Hepatocyte (in vitro differentiated cells): Measurements from ENCODE around the gene TMEM169. TPM values are rescaled to one million over a fixed set of nuclear protein-coding genes. Genes with fewer than 3 reads are reported as not detected.
A peak's percentile ranks its signal among the peaks of the same experiment; 100 is the strongest.

Experiments
- DNase-seq: peaks from one replicate; pipeline ENCODE4 v3.0.0-alpha.2; 2016; ENCODE audit warnings: low spot score
- H2AFZ ChIP-seq: fragments of 200-600 bp; sonication (generic); 2 replicates; pipeline ENCODE4 v1.6.0; 2016; ENCODE audit warnings: antibody characterized with exemption, mild to moderate bottlenecking
- H3K27ac ChIP-seq: fragments of 200-600 bp; sonication (generic); 2 replicates; pipeline ENCODE4 v1.5.1; 2016; ENCODE audit warnings: mild to moderate bottlenecking
- H3K27me3 ChIP-seq: fragments of 200-600 bp; sonication (generic); 2 replicates; pipeline ENCODE4 v1.6.1; 2016
- H3K36me3 ChIP-seq: fragments of 200-600 bp; sonication (generic); replicated peaks from 2 replicates; pipeline ENCODE4 v1.5.1; 2016; ENCODE audit warnings: low read depth; ENCODE audit not compliant: insufficient read depth
- H3K4me1 ChIP-seq: fragments of 200-600 bp; sonication (generic); 2 replicates; pipeline ENCODE4 v1.5.1; 2016; ENCODE audit warnings: mild to moderate bottlenecking, moderate library complexity; ENCODE audit not compliant: insufficient read depth
- H3K4me2 ChIP-seq: fragments of 200-600 bp; sonication (generic); 2 replicates; pipeline ENCODE4 v1.6.0; 2016
- H3K4me3 ChIP-seq: fragments of 200-600 bp; sonication (generic); 2 replicates; pipeline ENCODE4 v1.5.1; 2016; ENCODE audit warnings: mild to moderate bottlenecking
- H3K79me2 ChIP-seq: fragments of 200-600 bp; sonication (generic); 2 replicates; pipeline ENCODE4 v1.6.0; 2017; ENCODE audit warnings: mild to moderate bottlenecking
- H3K9me2 ChIP-seq: fragments of 200-600 bp; sonication (generic); replicated peaks from 2 replicates; pipeline ENCODE4 v1.6.0; 2017; ENCODE audit warnings: mild to moderate bottlenecking; ENCODE audit not compliant: insufficient read depth
- H3K9me3 ChIP-seq: fragments of 200-600 bp; sonication (generic); 2 replicates; pipeline ENCODE4 v1.5.1; 2016; ENCODE audit warnings: low read depth, mild to moderate bottlenecking
- H4K20me1 ChIP-seq: fragments of 200-600 bp; sonication (generic); 2 replicates; pipeline ENCODE4 v1.6.0; 2016; ENCODE audit warnings: mild to moderate bottlenecking; ENCODE audit not compliant: insufficient read depth, poor library complexity, severe bottlenecking
- CTCF ChIP-seq: fragments of 200-600 bp; sonication (generic); IDR thresholded peaks from 2 replicates; pipeline ENCODE4 v1.5.1; 2016; ENCODE audit warnings: antibody characterized with exemption, mild to moderate bottlenecking; ENCODE audit not compliant: poor library complexity
- EZH2 ChIP-seq: fragments of 200-600 bp; sonication (generic); IDR thresholded peaks from 2 replicates; pipeline ENCODE4 v1.6.1; 2016; ENCODE audit warnings: antibody characterized with exemption, mild to moderate bottlenecking, borderline replicate concordance
- EZH2phosphoT487 ChIP-seq: fragments of 200-600 bp; sonication (generic); IDR thresholded peaks from one replicate; pipeline ENCODE4 v1.6.1; 2018; ENCODE audit warnings: antibody characterized with exemption, mild to moderate bottlenecking, low read depth, moderate library complexity; ENCODE audit not compliant: unreplicated experiment, severe bottlenecking
- WGBS: methylation state at CpG from one replicate; pipeline ENCODE4 v1.1.6; 2016; ENCODE audit warnings: low lambda C conversion rate; ENCODE audit errors: missing lambda C conversion rate; 5-methylcytosine and 5-hydroxymethylcytosine counted together
- polyA plus RNA-seq: library from polyadenylated mRNA; unstranded; fragments of >200 nt; fragmentation: Nextera tagmentation; extraction: Ambion mirVana; gene quantifications from 2 replicates; pipeline ENCODE4 v1.2.1, GENCODE V29; 2016
- total RNA-seq: library from RNA; depleted of rRNA; stranded (reverse); fragments of >200 nt; gene quantifications from 2 replicates; pipeline ENCODE4 v1.2.3, GENCODE V29; 2014

The TMEM169 gene
- total RNA-seq (1.1 and 1.8 TPM in 2 replicates), polyA plus RNA-seq (0.91 and 0.97 TPM in 2 replicates)

GRCh38 chr2:216081487-216082116 lies at the start of gene TMEM169, which contains the start of gene PECR:
TSS of gene TMEM169 (plus strand) at chr2:216081919. CDS start at chr2:216095964, 14,045 bp downstream.
TSS of gene PECR (minus strand) at chr2:216081809. CDS start at chr2:216081741, 68 bp downstream.
- Histone ChIP-seq H4K20me1 (no peaks in the 10 kb centered on the region), H3K79me2 (peaks cover 15% of the 10 kb centered on the region), H3K4me3 (peak within 1 kb of the TSS; percentile 95), H3K4me1 (no peaks in the 10 kb centered on the region), H3K27me3 (peaks cover 5% of the 10 kb centered on the region), H3K4me2 (peak within 1 kb of the TSS; percentile 95), H3K27ac (peak within 1 kb of the TSS; percentile 49), H3K36me3 (no peaks in the 10 kb centered on the region), H3K9me3 (no peaks in the 10 kb centered on the region), H2AFZ (peak within 1 kb of the TSS; percentile 96), H3K9me2 (no peaks in the 10 kb centered on the region)
- 2% methylated on average over 35 of the region's 44 CpGs for WGBS
- DNase-seq, result peak; percentile 86
- no peak for TF ChIP-seq CTCF
- TF ChIP-seq EZH2phosphoT487, result no peak
- TF ChIP-seq EZH2, result no peak

- Histone ChIP-seq H4K20me1 (no peaks in the 10 kb centered on the region), H3K4me3 (no peak overlapping the region), H3K4me1 (no peaks in the 10 kb centered on the region), H3K27me3 (no peaks in the 10 kb centered on the region), H3K9me2 (no peaks in the 10 kb centered on the region), H3K27ac (no peak overlapping the region), H3K79me2 (no peaks in the 10 kb centered on the region), H3K36me3 (no peaks in the 10 kb centered on the region), H2AFZ (no peak overlapping the region), H3K4me2 (no peak overlapping the region), H3K9me3 (no peaks in the 10 kb centered on the region)
- no peak for DNase-seq
- no peak for TF ChIP-seq EZH2
- TF ChIP-seq EZH2phosphoT487, result no peak
- no peak for TF ChIP-seq CTCF
- 100% methylated on average over 1 of the region's 1 CpG for WGBS
These were observed 49.6 kb upstream of the TMEM169 start for GRCh38 chr2:216031960-216032689.

- Histone ChIP-seq H4K20me1 (no peaks in the 10 kb centered on the region), H3K27me3 (no peaks in the 10 kb centered on the region), H3K36me3 (no peaks in the 10 kb centered on the region), H2AFZ (no peak overlapping the region), H3K4me1 (no peaks in the 10 kb centered on the region), H3K4me2 (no peak overlapping the region), H3K79me2 (no peaks in the 10 kb centered on the region), H3K9me2 (no peaks in the 10 kb centered on the region), H3K4me3 (no peak overlapping the region), H3K27ac (no peak overlapping the region), H3K9me3 (no peaks in the 10 kb centered on the region)
- WGBS, result 97% methylated on average over 3 of the region's 3 CpGs
- TF ChIP-seq CTCF (no peak), EZH2phosphoT487 (no peak), EZH2 (no peak)
- no peak for DNase-seq
These were observed 48.3 kb upstream of the TMEM169 start for GRCh38 chr2:216033403-216033802.
